Fibroblast of upper back skin (primary cell): ENCODE measurements around the gene DSTYK.
A peak's percentile ranks its signal among the peaks of the same experiment; 100 is the strongest.

Experiments used
- DNase-seq: peaks from one replicate; pipeline ENCODE4 v3.0.0-alpha.2; 2013

DSTYK gene

DNA sequence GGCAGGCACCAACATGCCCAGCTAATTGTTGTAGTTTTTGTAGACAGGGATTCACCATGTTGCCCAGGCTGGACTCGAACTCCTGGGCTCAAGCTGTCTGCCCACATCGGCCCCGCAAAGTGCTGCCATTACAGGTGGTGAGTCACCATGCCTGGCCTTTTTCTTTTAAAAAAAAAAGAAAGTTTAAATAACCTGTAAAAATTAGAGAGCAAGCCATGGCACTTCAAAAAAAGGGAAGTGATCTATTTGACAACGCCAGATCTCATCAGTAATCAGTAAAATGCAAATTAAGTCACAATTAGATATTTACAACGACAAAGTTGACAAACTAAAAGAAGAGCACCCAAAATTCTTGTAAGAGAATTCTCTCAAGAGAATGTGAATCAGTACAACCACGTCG is 86.8 kb downstream of the DSTYK start:
- no peak for DNase-seq

DNA sequence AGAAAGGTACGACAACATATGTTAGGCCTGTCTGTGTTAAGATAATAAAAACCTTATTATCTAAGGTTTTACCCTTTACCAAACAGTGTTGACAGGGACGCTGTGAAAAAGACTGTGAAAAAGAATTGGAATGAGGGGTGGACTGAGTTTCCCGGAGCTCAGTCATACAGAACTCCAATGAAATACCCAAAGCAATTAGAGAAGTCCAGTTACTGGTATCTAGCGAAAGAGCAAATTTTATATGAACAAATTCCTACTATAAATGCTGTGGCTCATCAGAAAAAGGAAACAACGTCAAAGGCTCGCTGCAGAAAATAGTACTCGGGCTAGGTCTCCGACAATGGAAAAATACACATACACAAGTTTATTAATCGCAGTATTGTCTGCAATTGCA is 89.0 kb downstream of the DSTYK start:
- DNase-seq = no peak

DNA sequence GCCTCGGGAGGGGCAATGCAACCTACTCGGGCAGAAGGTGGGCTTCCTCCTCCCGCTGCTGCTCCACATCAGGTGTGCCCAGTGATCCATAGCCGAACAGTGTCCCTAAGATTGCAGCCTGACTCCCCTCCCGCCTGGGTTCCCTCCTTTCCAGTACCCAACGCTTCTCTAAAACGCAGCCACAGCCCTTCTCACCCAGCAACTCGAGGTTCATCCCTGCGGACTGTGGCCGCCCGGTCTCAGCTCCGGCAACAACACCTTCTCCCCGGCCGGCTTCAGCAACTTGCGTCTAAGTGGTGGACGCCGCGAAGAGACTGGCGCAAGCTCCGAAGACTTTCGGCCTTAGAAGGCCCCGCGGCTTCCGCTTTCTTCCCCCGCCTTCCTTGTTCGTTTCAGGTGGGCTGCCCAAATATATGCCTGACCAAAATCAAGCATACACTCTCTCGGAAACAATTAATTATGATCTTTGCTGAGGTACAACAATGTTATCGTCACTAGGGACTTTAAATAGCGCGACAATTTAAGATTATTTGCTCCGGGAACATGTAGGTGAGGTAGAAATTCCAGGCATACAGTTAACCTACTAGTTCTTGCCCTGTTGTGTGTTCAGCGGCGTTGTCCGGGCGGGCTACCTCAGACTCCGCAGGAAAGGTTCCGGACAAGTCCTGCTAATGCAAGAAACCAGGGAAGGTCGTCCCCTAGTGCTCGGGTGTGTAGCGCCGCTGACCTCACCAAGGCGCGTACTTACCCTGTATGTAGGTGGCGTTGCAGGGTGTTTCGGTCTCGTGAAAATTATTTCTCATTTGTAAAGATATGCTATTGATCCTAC is 89.6 kb downstream of the DSTYK start, which contains the start of gene RBBP5:
Gene RBBP5 (minus strand): TSS at position 319 of the 829 bp plus-strand sequence. CDS start 105 bp downstream, at position 214.
- peak; percentile 97 for DNase-seq

DNA sequence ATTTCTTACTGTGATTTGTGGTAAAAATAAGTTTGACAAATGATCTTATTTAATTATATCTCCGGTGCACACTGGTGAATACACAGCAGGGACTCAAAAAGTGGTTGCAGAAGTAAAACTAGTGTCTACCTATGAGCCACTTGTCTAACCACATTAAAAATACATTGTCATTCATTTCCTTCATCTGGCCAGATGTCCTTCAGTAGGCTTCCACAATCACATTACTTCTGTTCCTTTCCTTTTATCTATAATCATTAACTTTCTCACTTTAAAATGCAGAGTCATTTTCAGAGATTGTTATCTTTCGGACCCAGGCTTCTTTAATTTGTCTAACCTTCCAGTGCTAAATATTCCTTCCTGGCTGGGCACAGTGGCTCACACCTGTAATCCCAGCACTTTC is 92.8 kb downstream of the DSTYK start:
- no peak for DNase-seq

DNA sequence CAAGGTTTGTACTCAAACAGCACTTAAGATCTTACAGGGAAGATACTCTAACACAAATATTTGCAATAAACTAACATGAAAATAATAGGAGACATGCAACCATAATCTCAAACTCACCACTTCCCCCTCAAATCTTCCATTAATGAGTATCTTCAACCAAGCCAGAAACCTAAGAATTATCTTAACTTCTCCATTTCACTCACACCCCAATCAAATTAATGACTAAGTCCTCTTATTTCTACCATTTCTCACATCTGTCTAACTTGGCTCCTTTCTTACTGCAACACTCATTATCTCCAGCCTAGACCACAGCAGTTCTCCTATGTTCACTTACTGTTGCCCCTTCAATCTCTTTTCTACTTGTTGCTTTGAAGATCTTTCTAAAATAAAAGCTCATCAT is 100.1 kb downstream of the DSTYK start:
- no peak for DNase-seq

DNA sequence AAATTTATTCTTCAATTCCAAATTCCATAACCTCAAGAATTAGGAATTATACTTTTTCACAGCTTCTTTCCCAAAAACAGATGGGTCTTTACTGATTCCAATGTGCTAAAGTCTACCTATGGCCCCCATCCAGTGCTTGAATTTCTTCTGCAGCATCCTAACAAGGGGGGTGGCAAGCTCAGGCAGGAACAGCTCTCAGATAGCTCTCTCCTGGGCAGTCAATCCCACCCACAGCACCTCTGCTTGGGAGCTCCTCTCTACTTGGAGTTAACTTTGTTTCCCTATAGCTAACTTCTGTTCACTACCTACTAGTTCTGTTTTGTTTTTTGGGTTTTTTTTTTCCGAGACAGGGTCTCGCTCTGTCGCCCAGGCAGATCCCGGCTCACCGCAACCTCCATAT is 101.8 kb downstream of the DSTYK start:
- no peak for DNase-seq

DNA sequence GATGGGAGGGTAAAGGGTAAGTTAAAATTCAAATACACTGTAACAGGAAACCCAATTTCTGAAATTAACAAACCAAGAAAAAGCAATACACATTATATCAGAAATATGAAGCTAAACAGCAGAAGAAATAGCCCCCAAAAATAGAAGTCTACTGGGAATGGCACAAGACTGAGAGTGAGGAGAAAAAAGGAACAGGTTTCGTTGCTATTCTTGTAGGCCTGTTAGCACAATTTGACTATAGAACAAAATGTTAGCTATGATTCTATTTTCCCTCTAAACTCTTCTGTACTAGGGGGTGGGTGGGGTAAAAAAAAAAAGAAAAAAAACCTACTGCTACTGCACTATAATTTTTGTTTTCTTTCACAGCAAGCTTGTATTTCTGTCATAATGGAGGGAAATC is 102.2 kb downstream of the DSTYK start:
- no peak for DNase-seq

DNA sequence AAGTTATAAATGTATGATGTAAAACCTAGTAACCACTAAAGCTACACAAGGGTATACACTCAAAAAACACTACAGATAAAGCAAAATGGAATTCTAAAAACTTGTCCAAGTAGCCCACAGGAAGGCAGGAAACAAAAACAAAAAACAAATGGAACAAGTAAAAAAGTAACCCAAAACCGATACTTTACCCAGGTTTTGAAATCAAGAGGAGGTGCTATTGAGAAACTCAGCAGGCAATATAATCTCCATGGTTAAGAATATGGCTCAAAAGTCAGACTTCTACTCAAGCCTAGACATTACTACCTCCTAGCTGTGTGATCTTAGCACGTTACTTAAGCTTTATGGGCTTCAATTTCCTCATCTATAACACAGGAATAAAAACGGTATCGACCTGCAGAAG is 103.0 kb downstream of the DSTYK start:
- no peak for DNase-seq

DNA sequence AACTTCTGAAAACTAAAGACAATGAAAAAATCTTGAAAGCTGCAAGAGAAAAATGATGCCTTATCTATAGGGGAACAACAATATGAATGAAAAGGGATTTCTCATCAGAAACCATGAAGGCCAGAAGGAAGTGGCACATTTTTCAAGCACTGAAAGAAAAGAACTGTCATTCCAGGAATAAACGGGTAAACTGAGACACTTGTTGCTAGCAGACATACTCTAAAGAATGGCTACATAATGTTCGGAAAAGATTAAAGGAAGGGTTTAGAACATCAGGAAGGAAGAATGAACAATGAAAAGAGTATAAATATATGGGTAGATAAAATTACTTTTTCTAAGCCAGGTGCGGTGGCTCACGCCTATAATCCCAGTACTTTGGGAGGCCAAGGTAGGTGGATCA is 104.2 kb downstream of the DSTYK start:
- no peak for DNase-seq

DNA sequence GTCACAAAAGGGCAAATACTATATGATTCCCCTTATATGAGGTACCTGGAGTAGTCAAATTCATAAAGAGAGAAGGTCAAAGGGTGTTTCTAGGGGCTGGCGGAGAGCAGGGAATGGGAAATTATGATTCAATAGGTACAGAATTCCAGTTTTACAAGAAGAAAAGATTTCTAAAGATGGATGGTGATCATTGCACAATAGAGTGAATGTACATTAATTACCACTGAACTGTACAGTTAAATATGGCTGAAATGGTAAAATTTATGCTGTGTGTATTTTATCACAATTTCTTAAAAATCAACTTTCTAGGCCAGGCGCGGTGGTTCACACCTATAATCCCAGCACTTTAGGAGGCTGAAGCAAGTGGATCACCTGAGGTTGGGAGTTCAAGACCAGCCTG is 109.1 kb downstream of the DSTYK start:
- DNase-seq = no peak

DNA sequence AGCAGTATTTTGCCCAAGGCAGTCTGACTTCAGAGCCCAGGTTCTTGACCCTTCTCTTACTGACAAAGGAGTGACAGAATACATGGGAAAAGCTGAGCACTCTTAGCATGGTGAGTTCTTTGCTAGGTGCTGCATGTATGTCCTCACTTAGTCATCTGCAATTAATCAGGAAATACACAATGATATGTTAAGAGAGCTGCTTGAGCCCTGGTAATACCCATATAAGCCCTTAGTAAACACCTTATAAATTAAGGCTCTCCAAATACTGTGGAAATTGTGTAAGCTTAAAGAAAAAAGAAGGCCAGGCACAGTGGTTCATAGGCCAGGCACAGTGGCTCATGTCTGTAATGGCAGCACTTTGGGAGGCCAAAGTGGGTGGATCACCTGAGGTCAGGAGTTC is 113.3 kb downstream of the DSTYK start:
- DNase-seq = no peak

DNA sequence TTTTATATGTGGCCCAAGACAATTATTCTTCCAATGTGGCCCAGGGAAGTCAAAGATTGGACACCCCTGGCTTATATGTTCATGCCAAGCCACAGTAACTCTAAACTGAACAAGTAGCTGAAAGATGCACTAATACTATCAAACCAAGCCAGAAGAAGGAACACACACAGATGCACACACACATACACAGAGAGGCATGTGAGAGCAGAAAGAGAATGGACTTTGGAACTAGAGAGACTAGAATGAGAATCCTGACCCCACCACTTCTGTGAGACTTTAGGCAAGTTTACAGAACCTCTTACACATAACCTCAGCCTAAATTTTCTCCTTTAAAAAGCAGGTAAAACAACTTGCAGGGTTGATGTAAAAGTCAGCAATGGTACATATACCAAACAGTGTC is 116.1 kb downstream of the DSTYK start:
- no peak for DNase-seq
